Activated naive CD4-positive, alpha-beta T cell treated with anti-CD3 and anti-CD28 coated beads, Interleukin-2, amount 50 U/mL, for 72 hours (primary cell): ENCODE results near the gene PIBF1. TPM values are rescaled to one million over a fixed set of nuclear protein-coding genes. Genes with fewer than 3 reads are reported as not detected.

Experiments
- ATAC-seq, 2 donors: fragments of 150-1000 bp; cut with Tn5 transposase; 2 replicates each; pipeline ENCODE4 v1.10.0; 2021; ENCODE audit warnings: mild to moderate bottlenecking in 2 of 2, moderate library complexity in 2 of 2
- DNase-seq, 2 donors: peaks; one replicate each; pipeline ENCODE4 v3.0.0; 2021 to 2022; ENCODE audit warnings: low spot score in 2 of 2
- H3K27ac Mint-ChIP-seq, 2 donors: one replicate each; pipeline ENCODE4 v1.8.0; 2022; ENCODE audit warnings: mild to moderate bottlenecking in 2 of 2, mixed read lengths in 2 of 2
- H3K36me3 Mint-ChIP-seq, 2 donors: one replicate each; pipeline ENCODE4 v1.8.0; 2022; ENCODE audit warnings: mixed read lengths in 2 of 2
- H3K9me3 Mint-ChIP-seq, 2 donors: one replicate each; pipeline ENCODE4 v1.8.0; 2022; ENCODE audit warnings: mixed read lengths in 2 of 2
- total RNA-seq, 2 donors: library from RNA; stranded (reverse); gene quantifications; one replicate each; pipeline ENCODE4 v1.2.3, GENCODE V29; 2022

PIBF1 gene
- total RNA-seq, 2 donors from 2014 or later: 26.2 to 28.9 TPM

GRCh38 chr13:73058432-73058735 is 276.5 kb downstream of the PIBF1 start:
- Mint-ChIP-seq H3K9me3 (no peaks in the 10 kb centered on the region), H3K36me3 (no peaks in the 10 kb centered on the region), H3K27ac (peak overlapping the region in 1 of 2 donors; percentile 6)
- ATAC-seq (no peak), DNase-seq (no peak)

- peak within 1 kb of the TSS in 1 of 2 donors; percentile 62 for H3K27ac Mint-ChIP-seq
- DNase-seq: peak; percentile 94 to 99
- H3K36me3 Mint-ChIP-seq: no peaks in the 10 kb centered on the region
- H3K9me3 Mint-ChIP-seq: no peaks in the 10 kb centered on the region
- peak; percentile 98 for ATAC-seq
Measured at GRCh38 chr13:73058736-73059459, 277.0 kb downstream of the PIBF1 start, which contains the start of gene KLF5. TSS of gene KLF5 (plus strand) at chr13:73059005. CDS start at chr13:73059328, 323 bp downstream.

GRCh38 chr13:73059460-73060250 is 277.7 kb downstream of the PIBF1 start:
- H3K27ac Mint-ChIP-seq: peak overlapping the region in 1 of 2 donors; percentile 44
- H3K9me3 Mint-ChIP-seq: no peaks in the 10 kb centered on the region
- DNase-seq (peak in 1 of 2 donors; percentile 58), ATAC-seq (peak; percentile 36 to 47)
- H3K36me3 Mint-ChIP-seq: no peaks in the 10 kb centered on the region

GRCh38 chr13:73060251-73061160 is 278.6 kb downstream of the PIBF1 start:
- no peaks in the 10 kb centered on the region for H3K36me3 Mint-ChIP-seq
- DNase-seq: peak in 1 of 2 donors; percentile 7
- H3K27ac Mint-ChIP-seq: no peak overlapping the region
- no peak for ATAC-seq
- no peaks in the 10 kb centered on the region for H3K9me3 Mint-ChIP-seq

- no peaks in the 10 kb centered on the region for H3K36me3 Mint-ChIP-seq
- no peak overlapping the region for H3K27ac Mint-ChIP-seq
- no peak for ATAC-seq
- no peaks in the 10 kb centered on the region for H3K9me3 Mint-ChIP-seq
- DNase-seq: no peak
Measured at GRCh38 chr13:73061473-73061872, 279.5 kb downstream of the PIBF1 start.

- Mint-ChIP-seq H3K9me3 (no peaks in the 10 kb centered on the region), H3K36me3 (no peaks in the 10 kb centered on the region), H3K27ac (no peak overlapping the region)
- ATAC-seq (no peak), DNase-seq (no peak)
Measured at GRCh38 chr13:73061876-73062275, 279.9 kb downstream of the PIBF1 start.

- DNase-seq: no peak
- H3K27ac Mint-ChIP-seq: no peak overlapping the region
- no peaks in the 10 kb centered on the region for H3K36me3 Mint-ChIP-seq
- H3K9me3 Mint-ChIP-seq: no peaks in the 10 kb centered on the region
- ATAC-seq: no peak
Measured at GRCh38 chr13:73062468-73062867, 280.5 kb downstream of the PIBF1 start.

GRCh38 chr13:73063166-73063565 is 281.2 kb downstream of the PIBF1 start:
- no peak overlapping the region for H3K27ac Mint-ChIP-seq
- no peak for DNase-seq
- H3K9me3 Mint-ChIP-seq: no peaks in the 10 kb centered on the region
- no peak for ATAC-seq
- H3K36me3 Mint-ChIP-seq: no peaks in the 10 kb centered on the region

- ATAC-seq (no peak), DNase-seq (no peak)
- Mint-ChIP-seq H3K9me3 (no peaks in the 10 kb centered on the region), H3K27ac (no peak overlapping the region), H3K36me3 (no peaks in the 10 kb centered on the region)
Measured at GRCh38 chr13:73065036-73065435, 283.1 kb downstream of the PIBF1 start.

- no peak for DNase-seq
- Mint-ChIP-seq H3K36me3 (no peaks in the 10 kb centered on the region), H3K27ac (no peak overlapping the region), H3K9me3 (no peaks in the 10 kb centered on the region)
- no peak for ATAC-seq
Measured at GRCh38 chr13:73065665-73066340, 283.9 kb downstream of the PIBF1 start.

Other genes with a start within 250 kb of the PIBF1 start
- gene MZT1, start 54.5 kb upstream of the PIBF1 start, total RNA-seq: 10 to 100 TPM; 20.5 to 42.2 TPM
- 10 to 100 TPM; 23.7 to 25.9 TPM for gene BORA, start 54.2 kb upstream of the PIBF1 start, total RNA-seq
- 10 to 100 TPM; 44.9 to 47.2 TPM for gene DIS3, start 233 bp upstream of the PIBF1 start, total RNA-seq